OCI-LY1 (cell line): Measurements from ENCODE around the gene HLF.

ENCODE experiments used
- H2AFZ ChIP-seq: fragments of 200-600 bp; sonication (generic), shearing (Covaris generic); 2 replicates; pipeline ENCODE4 v1.6.0; 2014; ENCODE audit warnings: antibody characterized with exemption, mild to moderate bottlenecking, low read length
- H3F3A ChIP-seq: fragments of 200-600 bp; sonication (generic), shearing (Covaris generic); 2 replicates; pipeline ENCODE4 v1.6.0; 2014; ENCODE audit warnings: mild to moderate bottlenecking, antibody characterized with exemption, low read length, moderate library complexity; ENCODE audit not compliant: insufficient read depth
- H3K27ac ChIP-seq: fragments of 200-600 bp; sonication (generic); 2 replicates; pipeline ENCODE4 v1.5.1; 2014; ENCODE audit warnings: low read length, mixed run types, mild to moderate bottlenecking, low read depth; ENCODE audit not compliant: poor library complexity, severe bottlenecking
- H3K27me3 ChIP-seq: fragments of 200-600 bp; sonication (generic); 2 replicates; pipeline ENCODE4 v1.6.0; 2014; ENCODE audit warnings: antibody characterized with exemption, mild to moderate bottlenecking, low read length, moderate library complexity; ENCODE audit not compliant: insufficient read depth
- H3K36me3 ChIP-seq: fragments of 200-600 bp; sonication (generic); 2 replicates; pipeline ENCODE4 v1.6.1; 2014; ENCODE audit warnings: mild to moderate bottlenecking, antibody characterized with exemption, low read length, moderate library complexity, mixed read lengths; ENCODE audit not compliant: insufficient read depth
- H3K4me1 ChIP-seq: fragments of 200-600 bp; sonication (generic); 2 replicates; pipeline ENCODE4 v1.5.1; 2014; ENCODE audit warnings: mild to moderate bottlenecking, low read length, moderate library complexity; ENCODE audit not compliant: insufficient read depth, severe bottlenecking
- H3K4me2 ChIP-seq: fragments of 200-600 bp; sonication (generic), shearing (Covaris generic); 2 replicates; pipeline ENCODE4 v1.6.1; 2014; ENCODE audit warnings: low read length
- H3K4me3 ChIP-seq: fragments of 200-600 bp; sonication (generic); 2 replicates; pipeline ENCODE4 v1.5.1; 2014; ENCODE audit warnings: low read length, low read depth, mild to moderate bottlenecking, mixed read lengths; ENCODE audit not compliant: poor library complexity, severe bottlenecking
- H3K79me2 ChIP-seq: fragments of 200-600 bp; shearing (Covaris generic); 2 replicates; pipeline ENCODE4 v1.6.1; 2016; ENCODE audit warnings: mixed run types, low read length, mixed read lengths; ENCODE audit not compliant: insufficient read depth
- H3K9ac ChIP-seq: fragments of 200-600 bp; sonication (generic), shearing (Covaris generic); 2 replicates; pipeline ENCODE4 v1.6.1; 2014; ENCODE audit warnings: mild to moderate bottlenecking, low read length, mixed read lengths
- H3K9me2 ChIP-seq: fragments of 200-600 bp; sonication (generic), shearing (Covaris generic); 2 replicates; pipeline ENCODE4 v1.6.1; 2014; ENCODE audit warnings: low read depth, mild to moderate bottlenecking, low read length, mixed read lengths
- H3K9me3 ChIP-seq: fragments of 200-600 bp; shearing (Covaris generic); 2 replicates; pipeline ENCODE4 v1.6.1; 2014; ENCODE audit warnings: low read length, mixed read lengths
- H4K20me1 ChIP-seq: fragments of 200-600 bp; sonication (generic), shearing (Covaris generic); 2 replicates; pipeline ENCODE4 v1.6.0; 2016; ENCODE audit warnings: mild to moderate bottlenecking, low read length; ENCODE audit not compliant: insufficient read depth
- EZH2 ChIP-seq: fragments of 200-600 bp; sonication (generic), shearing (Covaris generic); IDR thresholded peaks from 2 replicates; pipeline ENCODE4 v1.8.0; 2017; ENCODE audit warnings: borderline replicate concordance, mixed run types, mild to moderate bottlenecking, antibody characterized with exemption, low read length, moderate library complexity, mixed read lengths
- TF ChIP-seq, protein P1 (sequence below): fragments of 200-600 bp; sonication (generic), shearing (Covaris generic); IDR thresholded peaks from 2 replicates; pipeline ENCODE4 v1.5.1; 2017; ENCODE audit warnings: mild to moderate bottlenecking, antibody characterized with exemption, low read length, moderate library complexity, mixed read lengths

The HLF gene

DNA sequence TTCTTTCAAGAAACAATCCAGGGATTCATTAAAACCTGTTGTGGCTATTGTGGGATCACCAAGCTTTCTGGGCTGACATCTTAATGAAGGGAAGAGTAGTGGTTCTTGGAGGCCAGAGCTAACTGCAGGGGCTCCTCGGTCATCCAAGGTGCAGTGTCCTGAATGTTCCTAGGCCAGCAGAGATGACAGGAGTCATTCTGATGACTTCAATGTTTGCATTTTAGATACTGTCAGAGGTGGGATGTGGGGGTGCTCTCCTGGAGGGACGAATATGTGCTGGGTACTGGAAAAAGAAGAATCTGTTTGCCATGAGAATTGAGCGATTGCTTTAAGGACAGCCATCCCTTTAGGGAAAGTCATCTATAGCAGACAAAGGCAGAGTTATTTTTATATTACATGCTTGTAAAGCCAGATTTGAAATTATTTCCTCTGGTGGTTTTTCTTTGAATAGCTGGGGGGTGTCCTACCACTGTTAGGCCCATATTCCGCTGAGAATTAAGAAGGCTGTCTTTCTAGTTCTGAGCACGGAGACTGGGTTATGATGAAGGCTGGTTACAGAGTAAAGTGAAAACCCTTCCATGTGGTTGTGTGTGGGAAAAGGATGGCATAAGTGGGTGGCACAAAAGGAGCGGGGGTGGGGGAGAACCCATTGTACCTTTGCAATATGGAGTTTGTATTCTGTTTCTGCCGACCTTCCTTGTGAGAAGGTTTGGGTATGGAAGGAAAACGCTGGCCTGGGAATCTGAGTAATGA is 7.4 kb downstream of the HLF start:
- H3K27me3 ChIP-seq, result no peaks in the 10 kb centered on the region
- no peak overlapping the region for H3K9ac ChIP-seq
- H3K27ac ChIP-seq, result no peak overlapping the region
- H3K4me1 ChIP-seq, result no peaks in the 10 kb centered on the region
- H2AFZ ChIP-seq, result no peak overlapping the region
- H3K36me3 ChIP-seq, result no peaks in the 10 kb centered on the region
- no peaks in the 10 kb centered on the region for H3F3A ChIP-seq
- no peak for TF ChIP-seq EZH2
- TF ChIP-seq, protein P1, sequence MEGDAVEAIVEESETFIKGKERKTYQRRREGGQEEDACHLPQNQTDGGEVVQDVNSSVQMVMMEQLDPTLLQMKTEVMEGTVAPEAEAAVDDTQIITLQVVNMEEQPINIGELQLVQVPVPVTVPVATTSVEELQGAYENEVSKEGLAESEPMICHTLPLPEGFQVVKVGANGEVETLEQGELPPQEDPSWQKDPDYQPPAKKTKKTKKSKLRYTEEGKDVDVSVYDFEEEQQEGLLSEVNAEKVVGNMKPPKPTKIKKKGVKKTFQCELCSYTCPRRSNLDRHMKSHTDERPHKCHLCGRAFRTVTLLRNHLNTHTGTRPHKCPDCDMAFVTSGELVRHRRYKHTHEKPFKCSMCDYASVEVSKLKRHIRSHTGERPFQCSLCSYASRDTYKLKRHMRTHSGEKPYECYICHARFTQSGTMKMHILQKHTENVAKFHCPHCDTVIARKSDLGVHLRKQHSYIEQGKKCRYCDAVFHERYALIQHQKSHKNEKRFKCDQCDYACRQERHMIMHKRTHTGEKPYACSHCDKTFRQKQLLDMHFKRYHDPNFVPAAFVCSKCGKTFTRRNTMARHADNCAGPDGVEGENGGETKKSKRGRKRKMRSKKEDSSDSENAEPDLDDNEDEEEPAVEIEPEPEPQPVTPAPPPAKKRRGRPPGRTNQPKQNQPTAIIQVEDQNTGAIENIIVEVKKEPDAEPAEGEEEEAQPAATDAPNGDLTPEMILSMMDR, result no peak
- H3K9me3 ChIP-seq, result no peaks in the 10 kb centered on the region
- no peaks in the 10 kb centered on the region for H3K79me2 ChIP-seq
- H3K9me2 ChIP-seq, result no peaks in the 10 kb centered on the region
- no peak overlapping the region for H3K4me2 ChIP-seq
- no peak overlapping the region for H3K4me3 ChIP-seq
- H4K20me1 ChIP-seq, result no peaks in the 10 kb centered on the region

DNA sequence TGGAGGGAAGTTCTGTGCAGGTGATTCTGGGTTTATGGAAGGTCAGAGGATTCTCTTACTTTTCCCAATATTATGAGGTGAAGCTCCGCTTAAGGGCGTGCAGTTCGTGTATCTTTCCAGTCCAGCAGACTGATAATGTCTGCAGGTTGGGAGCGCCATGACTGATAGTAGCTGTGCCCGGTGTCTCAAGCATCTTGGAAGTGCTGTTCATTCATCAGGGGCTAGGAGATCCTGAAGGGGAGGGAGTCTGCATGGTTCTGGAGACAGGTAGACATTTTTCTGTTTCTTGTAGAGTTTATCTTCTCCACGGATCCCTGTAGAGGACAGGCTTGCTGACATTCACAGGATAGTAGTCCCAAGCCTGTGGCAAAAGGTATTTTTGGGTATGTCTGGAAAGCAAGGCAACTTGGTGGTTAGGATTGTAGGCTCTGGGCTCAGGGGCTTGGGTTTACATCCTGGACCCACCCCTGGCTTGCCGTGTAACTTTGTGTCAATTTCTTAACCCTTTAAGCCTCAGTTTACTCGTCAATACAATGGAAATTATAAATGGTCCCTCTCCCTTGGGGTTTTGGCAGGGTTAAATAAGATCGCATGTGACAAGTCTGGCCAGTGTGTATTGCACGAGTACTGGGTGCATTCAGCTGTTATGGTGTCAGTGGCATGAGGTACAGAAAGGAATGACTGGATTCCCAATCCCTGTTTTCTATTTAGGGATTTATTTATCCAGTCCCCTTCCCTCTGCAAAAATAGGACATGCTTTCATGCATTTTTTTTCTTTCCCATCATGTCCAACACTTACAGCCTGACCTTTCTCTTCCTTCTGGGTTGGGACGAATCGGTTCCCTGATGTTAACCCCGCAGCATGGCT is 8.2 kb downstream of the HLF start:
- no peak overlapping the region for H3K4me2 ChIP-seq
- no peak overlapping the region for H3K9ac ChIP-seq
- no peaks in the 10 kb centered on the region for H3K9me2 ChIP-seq
- no peaks in the 10 kb centered on the region for H3K36me3 ChIP-seq
- H3K27me3 ChIP-seq, result no peaks in the 10 kb centered on the region
- no peak overlapping the region for H2AFZ ChIP-seq
- no peaks in the 10 kb centered on the region for H3K4me1 ChIP-seq
- no peak overlapping the region for H3K4me3 ChIP-seq
- H3F3A ChIP-seq, result no peaks in the 10 kb centered on the region
- H3K27ac ChIP-seq, result no peak overlapping the region
- TF ChIP-seq EZH2, result no peak
- TF ChIP-seq, protein P1, result no peak
- H3K79me2 ChIP-seq, result no peaks in the 10 kb centered on the region
- no peaks in the 10 kb centered on the region for H4K20me1 ChIP-seq
- no peaks in the 10 kb centered on the region for H3K9me3 ChIP-seq

DNA sequence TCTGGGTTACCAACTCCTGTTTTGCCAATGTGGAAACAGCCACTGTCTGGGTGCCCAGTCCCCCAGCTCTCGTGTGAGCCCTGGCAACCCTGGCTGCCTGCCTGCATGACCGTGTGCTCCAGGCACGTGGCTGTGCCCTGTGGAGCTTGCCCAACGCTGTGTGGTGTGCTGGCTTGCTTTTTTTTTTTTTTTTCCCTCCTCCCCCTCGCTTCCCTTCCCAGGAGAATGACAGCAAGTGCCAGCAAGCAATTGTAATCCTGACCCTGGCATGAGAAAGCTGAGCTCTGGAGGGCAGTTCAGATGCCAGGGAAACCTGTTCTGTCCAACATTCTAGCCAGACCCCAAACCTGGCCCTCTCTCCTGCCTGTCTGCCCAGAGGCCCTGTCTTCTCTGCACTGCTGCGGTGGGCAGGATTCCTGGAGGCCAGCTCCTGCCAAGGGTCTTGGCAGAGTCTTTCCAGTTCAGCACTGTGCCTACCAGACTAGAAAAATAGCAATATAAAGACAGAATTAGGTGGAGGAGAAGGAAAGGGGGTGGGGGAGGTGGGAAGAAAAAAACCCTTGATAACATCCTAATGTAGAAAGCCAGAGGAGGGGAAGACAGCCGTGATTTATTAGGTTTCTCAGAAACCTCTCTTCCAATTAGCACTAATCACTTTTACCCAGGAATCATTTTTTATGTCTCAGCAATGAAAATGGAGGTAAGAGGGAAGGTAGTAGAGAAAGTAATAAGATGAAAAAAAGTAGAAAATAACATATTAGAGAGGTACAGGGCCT is 9.0 kb downstream of the HLF start:
- Histone ChIP-seq H3K27me3 (no peaks in the 10 kb centered on the region), H3K79me2 (no peaks in the 10 kb centered on the region), H3K4me2 (no peak overlapping the region), H3K27ac (no peak overlapping the region), H3K9me3 (no peaks in the 10 kb centered on the region), H3K36me3 (no peaks in the 10 kb centered on the region), H2AFZ (no peak overlapping the region), H3K4me1 (no peaks in the 10 kb centered on the region), H3K9me2 (no peaks in the 10 kb centered on the region), H3K9ac (no peak overlapping the region), H3K4me3 (no peak overlapping the region), H3F3A (no peaks in the 10 kb centered on the region), H4K20me1 (no peaks in the 10 kb centered on the region)
- TF ChIP-seq EZH2, result no peak
- TF ChIP-seq, protein P1, result no peak
